ENCODE measurements around the gene MLKL. TPM values are rescaled to one million over a fixed set of nuclear protein-coding genes. Genes with fewer than 3 reads are reported as not detected.
"Not testable (repeated sequence)": the region's sequence is repeated elsewhere in the genome, so short reads cannot be mapped to it uniquely, and the experiment has no call there.

Gene MLKL
- total and polyA plus RNA-seq, 9 donors: 2.0 to 3.8 (median 2.6) TPM

GRCh38 chr16:74652883-74653282 lies 47.8 kb downstream of the MLKL start:
- DNase-seq; H3K4me1 ChIP-seq (ENCODE audit: control insufficient read depth, insufficient read depth, low read length); H3K27me3 ChIP-seq (ENCODE audit: control insufficient read depth, insufficient read depth, low read length); H3K4me3 ChIP-seq (ENCODE audit: low read length); H3K27ac ChIP-seq (ENCODE audit: low read length); H3K9me3 ChIP-seq (replicated peaks; ENCODE audit: control insufficient read depth, low read depth, low read length): not testable (repeated sequence)
- no CpG with 5 or more reads among the region's 2 CpGs for WGBS (ENCODE audit: insufficient coverage)
- peaks cover 39% of the 10 kb centered on the region for H3K36me3 ChIP-seq (ENCODE audit: control insufficient read depth, insufficient read depth, low read length)

- Histone ChIP-seq H3K4me1 (ENCODE audit: control insufficient read depth, insufficient read depth, low read length) (no peaks in the 10 kb centered on the region), H3K36me3 (ENCODE audit: control insufficient read depth, insufficient read depth, low read length) (peaks cover 41% of the 10 kb centered on the region), H3K4me3 (ENCODE audit: low read length) (no peak overlapping the region), H3K9me3 (replicated peaks; ENCODE audit: control insufficient read depth, low read depth, low read length) (no peaks in the 10 kb centered on the region), H3K27me3 (ENCODE audit: control insufficient read depth, insufficient read depth, low read length) (no peaks in the 10 kb centered on the region), H3K27ac (ENCODE audit: low read length) (no peak overlapping the region)
- DNase-seq: no peak
- no CpG with 5 or more reads among the region's 1 CpG for WGBS (ENCODE audit: insufficient coverage)
These were observed 48.4 kb downstream of the MLKL start for GRCh38 chr16:74652249-74652648.

- WGBS (ENCODE audit: insufficient coverage): no CpG with 5 or more reads among the region's 2 CpGs
- peaks cover 41% of the 10 kb centered on the region for H3K36me3 ChIP-seq (ENCODE audit: control insufficient read depth, insufficient read depth, low read length)
- no peaks in the 10 kb centered on the region for H3K27me3 ChIP-seq (ENCODE audit: control insufficient read depth, insufficient read depth, low read length)
These were observed 48.8 kb downstream of the MLKL start for GRCh38 chr16:74651841-74652240.

GRCh38 chr16:74650966-74651567 lies 49.6 kb downstream of the MLKL start:
- Histone ChIP-seq H3K4me3 (ENCODE audit: low read length) (no peak overlapping the region), H3K36me3 (ENCODE audit: control insufficient read depth, insufficient read depth, low read length) (peaks cover 47% of the 10 kb centered on the region), H3K9me3 (replicated peaks; ENCODE audit: control insufficient read depth, low read depth, low read length) (no peaks in the 10 kb centered on the region), H3K27ac (ENCODE audit: low read length) (no peak overlapping the region), H3K4me1 (ENCODE audit: control insufficient read depth, insufficient read depth, low read length) (no peaks in the 10 kb centered on the region), H3K27me3 (ENCODE audit: control insufficient read depth, insufficient read depth, low read length) (no peaks in the 10 kb centered on the region)
- 83% methylated on average over 1 of the region's 6 CpGs for WGBS (ENCODE audit: insufficient coverage)
- no peak for DNase-seq

More at GRCh38 chr16:74651841-74652240, 48.8 kb downstream of the MLKL start:
- H3K9me3 ChIP-seq (replicated peaks; ENCODE audit: control insufficient read depth, low read depth, low read length): no peaks in the 10 kb centered on the region
- no peak for DNase-seq
- no peak overlapping the region for H3K27ac ChIP-seq (ENCODE audit: low read length)
- no peak overlapping the region for H3K4me3 ChIP-seq (ENCODE audit: low read length)
- H3K4me1 ChIP-seq (ENCODE audit: control insufficient read depth, insufficient read depth, low read length): no peaks in the 10 kb centered on the region

GRCh38 chr16:74649839-74650504 lies 50.7 kb downstream of the MLKL start:
- Histone ChIP-seq H3K27me3 (ENCODE audit: control insufficient read depth, insufficient read depth, low read length) (no peaks in the 10 kb centered on the region), H3K4me3 (ENCODE audit: low read length) (no peak overlapping the region), H3K9me3 (replicated peaks; ENCODE audit: control insufficient read depth, low read depth, low read length) (no peaks in the 10 kb centered on the region), H3K27ac (ENCODE audit: low read length) (no peak overlapping the region), H3K36me3 (ENCODE audit: control insufficient read depth, insufficient read depth, low read length) (peaks cover 39% of the 10 kb centered on the region), H3K4me1 (ENCODE audit: control insufficient read depth, insufficient read depth, low read length) (no peaks in the 10 kb centered on the region)
- DNase-seq: no peak
- WGBS (ENCODE audit: insufficient coverage): no CpG with 5 or more reads among the region's 1 CpG

- no peak overlapping the region for H3K27ac ChIP-seq (ENCODE audit: low read length)
- peaks cover 25% of the 10 kb centered on the region for H3K36me3 ChIP-seq (ENCODE audit: control insufficient read depth, insufficient read depth, low read length)
- no peaks in the 10 kb centered on the region for H3K4me1 ChIP-seq (ENCODE audit: control insufficient read depth, insufficient read depth, low read length)
- no peak for DNase-seq
- no peaks in the 10 kb centered on the region for H3K9me3 ChIP-seq (replicated peaks; ENCODE audit: control insufficient read depth, low read depth, low read length)
- no peak overlapping the region for H3K4me3 ChIP-seq (ENCODE audit: low read length)
- WGBS (ENCODE audit: insufficient coverage): 100% methylated on average over 3 of the region's 8 CpGs
- H3K27me3 ChIP-seq (ENCODE audit: control insufficient read depth, insufficient read depth, low read length): no peaks in the 10 kb centered on the region
These were observed 58.7 kb downstream of the MLKL start for GRCh38 chr16:74641969-74642368.

- no peak overlapping the region for H3K27ac ChIP-seq (ENCODE audit: low read length)
- DNase-seq: no peak
- no peaks in the 10 kb centered on the region for H3K9me3 ChIP-seq (replicated peaks; ENCODE audit: control insufficient read depth, low read depth, low read length)
- WGBS (ENCODE audit: insufficient coverage): 86% methylated on average over 5 of the region's 7 CpGs
- no peak overlapping the region for H3K4me3 ChIP-seq (ENCODE audit: low read length)
- no peaks in the 10 kb centered on the region for H3K4me1 ChIP-seq (ENCODE audit: control insufficient read depth, insufficient read depth, low read length)
- peaks cover 27% of the 10 kb centered on the region for H3K36me3 ChIP-seq (ENCODE audit: control insufficient read depth, insufficient read depth, low read length)
- H3K27me3 ChIP-seq (ENCODE audit: control insufficient read depth, insufficient read depth, low read length): no peaks in the 10 kb centered on the region
These were observed 62.8 kb downstream of the MLKL start for GRCh38 chr16:74637742-74638453.

GRCh38 chr16:74635303-74635702 lies 65.4 kb downstream of the MLKL start:
- 0% methylated on average over 1 of the region's 5 CpGs for WGBS (ENCODE audit: insufficient coverage)
- H3K4me3 ChIP-seq (ENCODE audit: low read length): no peak overlapping the region
- DNase-seq: no peak
- no peaks in the 10 kb centered on the region for H3K27me3 ChIP-seq (ENCODE audit: control insufficient read depth, insufficient read depth, low read length)
- H3K36me3 ChIP-seq (ENCODE audit: control insufficient read depth, insufficient read depth, low read length): peaks cover 42% of the 10 kb centered on the region
- H3K9me3 ChIP-seq (replicated peaks; ENCODE audit: control insufficient read depth, low read depth, low read length): no peaks in the 10 kb centered on the region
- H3K27ac ChIP-seq (ENCODE audit: low read length): no peak overlapping the region
- no peaks in the 10 kb centered on the region for H3K4me1 ChIP-seq (ENCODE audit: control insufficient read depth, insufficient read depth, low read length)

- Histone ChIP-seq H3K4me3 (ENCODE audit: low read length) (no peak overlapping the region), H3K27me3 (ENCODE audit: control insufficient read depth, insufficient read depth, low read length) (no peaks in the 10 kb centered on the region), H3K4me1 (ENCODE audit: control insufficient read depth, insufficient read depth, low read length) (no peaks in the 10 kb centered on the region), H3K36me3 (ENCODE audit: control insufficient read depth, insufficient read depth, low read length) (peaks cover 46% of the 10 kb centered on the region), H3K9me3 (replicated peaks; ENCODE audit: control insufficient read depth, low read depth, low read length) (no peaks in the 10 kb centered on the region), H3K27ac (ENCODE audit: low read length) (no peak overlapping the region)
- no peak for DNase-seq
- WGBS (ENCODE audit: insufficient coverage): 96% methylated on average over 3 of the region's 7 CpGs
These were observed 67.0 kb downstream of the MLKL start for GRCh38 chr16:74633686-74634085.

- DNase-seq: no peak
These were observed 73.0 kb downstream of the MLKL start for GRCh38 chr16:74627506-74628220.

More at GRCh38 chr16:74627506-74628220, 73.0 kb downstream of the MLKL start:
- Histone ChIP-seq H3K27ac (ENCODE audit: low read length) (no peak overlapping the region), H3K4me3 (ENCODE audit: low read length) (no peak overlapping the region), H3K27me3 (ENCODE audit: control insufficient read depth, insufficient read depth, low read length) (no peaks in the 10 kb centered on the region), H3K4me1 (ENCODE audit: control insufficient read depth, insufficient read depth, low read length) (no peaks in the 10 kb centered on the region), H3K36me3 (ENCODE audit: control insufficient read depth, insufficient read depth, low read length) (peaks cover 75% of the 10 kb centered on the region), H3K9me3 (replicated peaks; ENCODE audit: control insufficient read depth, low read depth, low read length) (no peaks in the 10 kb centered on the region)
- WGBS (ENCODE audit: insufficient coverage): 81% methylated on average over 5 of the region's 6 CpGs
